Chondrocyte (in vitro differentiated cells): ENCODE measurements around the gene NXN. TPM values are rescaled to one million over a fixed set of nuclear protein-coding genes. Genes with fewer than 3 reads are reported as not detected.
A peak's percentile ranks its signal among the peaks of the same experiment; 100 is the strongest.

Experiments used
- DNase-seq: peaks from one replicate; pipeline ENCODE4 v3.0.0; 2021; ENCODE audit warnings: mixed read lengths, low spot score
- H3K27ac Mint-ChIP-seq: one replicate; pipeline ENCODE4 v1.8.0; 2021; ENCODE audit warnings: mild to moderate bottlenecking, moderate library complexity, mixed read lengths; ENCODE audit not compliant: unreplicated experiment
- H3K27me3 Mint-ChIP-seq: 2 replicates; pipeline ENCODE4 v1.8.0; 2021; ENCODE audit warnings: low read depth, mixed read lengths
- H3K36me3 Mint-ChIP-seq: 2 replicates; pipeline ENCODE4 v1.8.0; 2021; ENCODE audit warnings: low read depth, mixed read lengths
- H3K4me1 Mint-ChIP-seq: 2 replicates; pipeline ENCODE4 v1.8.0; 2021; ENCODE audit warnings: low read depth, mild to moderate bottlenecking, mixed read lengths
- H3K4me3 Mint-ChIP-seq: one replicate; pipeline ENCODE4 v1.8.0; 2021; ENCODE audit warnings: mild to moderate bottlenecking, moderate library complexity, mixed read lengths; ENCODE audit not compliant: unreplicated experiment
- H3K9me3 Mint-ChIP-seq: 2 replicates; pipeline ENCODE4 v1.8.0; 2021; ENCODE audit warnings: low read depth, mixed read lengths
- total RNA-seq: library from RNA; stranded (reverse); gene quantifications from 3 replicates; pipeline ENCODE4 v1.2.1, GENCODE V29; 2021
- TF ChIP-seq, protein P1 (sequence below): fragments of 200-600 bp; sonication (generic); IDR thresholded peaks from 2 replicates; pipeline ENCODE4 v1.5.0; 2021; ENCODE audit warnings: antibody characterized with exemption, mild to moderate bottlenecking, moderate library complexity

Gene NXN
- total RNA-seq, 1 donor from 2014 or later = 86.4 TPM

DNA sequence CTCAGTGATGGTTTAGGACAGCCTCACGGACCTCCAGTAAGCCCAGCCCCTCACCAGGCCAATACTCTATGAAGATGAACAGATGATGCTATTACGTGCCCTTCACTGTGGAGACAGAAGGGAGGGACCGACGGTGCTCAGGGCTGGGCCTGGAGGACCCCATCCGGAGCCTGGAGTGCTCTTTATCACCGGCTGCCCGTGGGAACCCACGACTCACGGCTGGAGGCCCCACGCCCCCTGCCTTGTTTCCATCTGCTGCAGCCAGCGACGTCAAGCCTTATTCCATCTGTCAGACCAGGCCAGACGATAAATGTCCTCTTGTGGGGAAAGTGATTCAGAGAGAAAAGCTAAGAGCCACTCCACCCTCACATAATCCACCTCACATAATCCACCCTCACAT, 13.4 kb upstream of the NXN start:
- TF ChIP-seq, protein P1, sequence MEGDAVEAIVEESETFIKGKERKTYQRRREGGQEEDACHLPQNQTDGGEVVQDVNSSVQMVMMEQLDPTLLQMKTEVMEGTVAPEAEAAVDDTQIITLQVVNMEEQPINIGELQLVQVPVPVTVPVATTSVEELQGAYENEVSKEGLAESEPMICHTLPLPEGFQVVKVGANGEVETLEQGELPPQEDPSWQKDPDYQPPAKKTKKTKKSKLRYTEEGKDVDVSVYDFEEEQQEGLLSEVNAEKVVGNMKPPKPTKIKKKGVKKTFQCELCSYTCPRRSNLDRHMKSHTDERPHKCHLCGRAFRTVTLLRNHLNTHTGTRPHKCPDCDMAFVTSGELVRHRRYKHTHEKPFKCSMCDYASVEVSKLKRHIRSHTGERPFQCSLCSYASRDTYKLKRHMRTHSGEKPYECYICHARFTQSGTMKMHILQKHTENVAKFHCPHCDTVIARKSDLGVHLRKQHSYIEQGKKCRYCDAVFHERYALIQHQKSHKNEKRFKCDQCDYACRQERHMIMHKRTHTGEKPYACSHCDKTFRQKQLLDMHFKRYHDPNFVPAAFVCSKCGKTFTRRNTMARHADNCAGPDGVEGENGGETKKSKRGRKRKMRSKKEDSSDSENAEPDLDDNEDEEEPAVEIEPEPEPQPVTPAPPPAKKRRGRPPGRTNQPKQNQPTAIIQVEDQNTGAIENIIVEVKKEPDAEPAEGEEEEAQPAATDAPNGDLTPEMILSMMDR = no peak
- Mint-ChIP-seq H3K36me3 (no peaks in the 10 kb centered on the region), H3K4me1 (peaks cover 4% of the 10 kb centered on the region), H3K4me3 (no peak overlapping the region), H3K27me3 (no peaks in the 10 kb centered on the region), H3K27ac (no peak overlapping the region), H3K9me3 (no peaks in the 10 kb centered on the region)
- DNase-seq = no peak

DNA sequence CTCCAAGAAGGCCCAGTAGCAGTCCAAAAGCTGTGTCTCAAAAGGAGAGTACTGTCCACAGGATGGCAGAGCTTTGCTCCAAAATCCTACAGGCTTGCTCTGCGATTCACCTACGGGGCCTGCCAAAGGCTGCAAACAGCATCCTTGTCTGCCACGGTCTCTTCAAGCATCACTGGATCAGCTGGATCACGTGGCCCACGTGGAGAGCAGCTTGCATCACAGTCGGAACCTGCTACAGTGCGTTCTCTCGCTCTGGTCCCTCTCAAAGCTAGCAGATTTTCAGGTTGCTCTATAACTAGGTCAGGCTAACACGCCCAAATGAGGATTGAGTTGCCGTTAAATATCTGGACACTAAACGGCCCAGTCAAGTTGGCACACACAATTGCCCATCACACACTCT, 9.0 kb upstream of the NXN start:
- Mint-ChIP-seq H3K27ac (no peak overlapping the region), H3K4me3 (no peak overlapping the region), H3K9me3 (no peaks in the 10 kb centered on the region), H3K27me3 (no peaks in the 10 kb centered on the region), H3K36me3 (no peaks in the 10 kb centered on the region), H3K4me1 (no peaks in the 10 kb centered on the region)
- peak; percentile 3 for DNase-seq
- TF ChIP-seq, protein P1 = no peak

DNA sequence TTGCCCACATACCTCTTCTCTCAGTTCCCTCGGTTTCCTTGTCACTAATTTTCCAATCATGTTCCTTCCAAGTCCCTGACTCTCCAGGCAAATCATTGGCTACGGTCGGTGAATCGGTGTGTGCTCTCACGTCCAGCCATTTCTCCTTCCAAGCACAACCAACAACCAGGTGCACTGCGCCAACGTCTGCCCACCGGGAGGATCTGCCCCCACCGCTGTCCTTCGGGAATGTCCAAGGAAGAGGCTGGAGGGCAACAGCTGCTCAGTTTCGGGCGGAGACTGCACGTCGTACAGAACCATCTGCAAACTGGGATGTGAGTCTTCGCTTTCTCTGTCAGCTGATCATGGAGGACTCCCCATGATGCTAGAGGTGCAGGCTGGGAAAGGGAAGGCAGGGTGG, 8.4 kb upstream of the NXN start:
- H3K27me3 Mint-ChIP-seq = no peaks in the 10 kb centered on the region
- H3K4me3 Mint-ChIP-seq = no peak overlapping the region
- TF ChIP-seq, protein P1 = no peak
- no peaks in the 10 kb centered on the region for H3K4me1 Mint-ChIP-seq
- DNase-seq = no peak
- no peak overlapping the region for H3K27ac Mint-ChIP-seq
- no peaks in the 10 kb centered on the region for H3K9me3 Mint-ChIP-seq
- H3K36me3 Mint-ChIP-seq = no peaks in the 10 kb centered on the region

DNA sequence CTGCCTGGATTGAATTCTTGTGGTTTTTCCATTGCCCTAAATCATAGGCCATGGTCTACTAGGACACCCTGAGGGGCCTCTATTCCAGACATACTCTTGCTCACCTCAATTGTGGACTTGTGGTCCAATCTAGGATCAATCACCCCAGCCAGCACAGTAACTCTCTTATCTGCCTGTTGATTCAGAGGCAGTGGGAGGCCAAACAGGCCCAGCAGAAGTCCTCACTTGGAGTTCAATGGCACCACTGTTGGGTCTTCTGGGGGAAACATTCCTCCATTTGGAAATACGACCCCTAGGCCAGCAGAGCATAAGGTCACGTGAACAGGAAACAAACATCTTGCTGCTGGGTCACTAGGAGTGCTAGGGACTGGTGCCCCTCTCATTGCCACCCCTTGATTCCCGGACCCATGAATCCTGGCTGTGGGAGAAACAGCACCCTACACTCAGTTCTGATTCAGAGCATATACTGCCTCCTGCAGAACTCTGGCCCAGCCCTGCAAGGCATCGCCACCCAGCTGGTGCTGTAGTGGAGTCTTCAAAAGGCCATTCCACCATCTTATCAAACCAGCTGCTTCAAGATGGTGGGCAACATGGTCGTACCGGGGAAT, 6.8 kb upstream of the NXN start:
- Mint-ChIP-seq H3K9me3 (no peaks in the 10 kb centered on the region), H3K4me3 (no peak overlapping the region), H3K27me3 (no peaks in the 10 kb centered on the region), H3K36me3 (no peaks in the 10 kb centered on the region), H3K4me1 (no peaks in the 10 kb centered on the region), H3K27ac (no peak overlapping the region)
- peak; percentile 11 for DNase-seq
- TF ChIP-seq, protein P1 = no peak

DNA sequence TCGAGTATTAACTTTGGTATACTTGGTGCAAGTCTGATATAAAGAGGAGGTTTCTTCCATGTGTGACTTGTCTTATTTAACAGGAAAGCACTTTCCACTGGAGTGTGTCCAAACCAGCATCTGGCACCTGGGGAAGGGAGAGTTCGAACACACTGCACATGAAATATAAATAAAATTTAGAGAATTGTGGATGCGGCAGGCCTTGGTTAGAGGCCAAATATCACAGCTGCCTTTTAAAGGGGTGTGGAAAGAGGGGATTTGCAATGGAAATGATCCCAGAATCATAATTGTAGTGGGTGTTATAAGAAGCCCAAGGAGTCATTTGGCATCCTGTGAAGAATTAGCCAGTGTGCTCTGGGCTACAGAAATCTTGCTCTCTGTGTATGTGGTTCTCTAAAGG, 4.3 kb upstream of the NXN start:
- H3K27ac Mint-ChIP-seq = no peak overlapping the region
- H3K9me3 Mint-ChIP-seq = no peaks in the 10 kb centered on the region
- TF ChIP-seq, protein P1 = no peak
- DNase-seq = no peak
- no peaks in the 10 kb centered on the region for H3K27me3 Mint-ChIP-seq
- H3K36me3 Mint-ChIP-seq = no peaks in the 10 kb centered on the region
- H3K4me1 Mint-ChIP-seq = peaks cover 13% of the 10 kb centered on the region
- H3K4me3 Mint-ChIP-seq = no peak overlapping the region
